Left ventricle myocardium inferior (tissue), 1 donor: Measurements from ENCODE around the gene C11orf21. TPM values are rescaled to one million over a fixed set of nuclear protein-coding genes. Genes with fewer than 3 reads are reported as not detected.

Source experiments
- DNase-seq: peaks from one replicate; pipeline ENCODE4 v3.0.0-alpha.2; 2020
- H3K27ac ChIP-seq: fragments of 200-600 bp; replicated peaks from 2 replicates; pipeline ENCODE4 v1.8.0; 2021
- H3K27me3 ChIP-seq: fragments of 200-600 bp; 2 replicates; pipeline ENCODE4 v1.8.0; 2021; ENCODE audit warnings: low read depth
- H3K36me3 ChIP-seq: fragments of 200-600 bp; 2 replicates; pipeline ENCODE4 v1.8.0; 2021
- H3K4me1 ChIP-seq: fragments of 200-600 bp; 2 replicates; pipeline ENCODE4 v1.8.0; 2021
- H3K4me3 ChIP-seq: fragments of 200-600 bp; 2 replicates; pipeline ENCODE4 v1.8.0; 2021; ENCODE audit warnings: mild to moderate bottlenecking, moderate library complexity
- H3K9me3 ChIP-seq: fragments of 200-600 bp; replicated peaks from 2 replicates; pipeline ENCODE4 v1.8.0; 2021
- intact Hi-C: fragments of 100-400 bp; cut with micrococcal nuclease; formaldehyde crosslinking; loops from one replicate; pipeline ENCODE4 v1.11.0; 2022
- total RNA-seq: library from RNA; stranded (reverse); fragmentation: NEBNext Ultra II Directional; extraction: Animal tissue kit (Norgen Biotek cat#: 25700); gene quantifications from one replicate; pipeline ENCODE4 v1.2.1, GENCODE V29; 2021
- TF ChIP-seq, protein P1 (sequence below): fragments of 200-600 bp; IDR thresholded peaks from 2 replicates; pipeline ENCODE4 v1.8.0; 2021; ENCODE audit warnings: antibody characterized with exemption, mild to moderate bottlenecking, borderline replicate concordance
- donor health status: DM: no; HTN: yes; CAD: no; lungs with severe emphysema.

C11orf21 gene
- total RNA-seq, 1 donor from 2014 or later: 36.0 TPM

GRCh38 chr11:2300290-2300935, 1.3 kb downstream of the C11orf21 start:
- no peaks in the 10 kb centered on the region for H3K36me3 ChIP-seq
- H3K27me3 ChIP-seq: no peaks in the 10 kb centered on the region
- peak overlapping the region; percentile 67 for H3K4me3 ChIP-seq
- intact Hi-C loops: no loop called here
- peaks cover 40% of the 10 kb centered on the region for H3K4me1 ChIP-seq
- no peaks in the 10 kb centered on the region for H3K9me3 ChIP-seq
- peak overlapping the region; percentile 96 for H3K27ac ChIP-seq
- TF ChIP-seq, protein P1, sequence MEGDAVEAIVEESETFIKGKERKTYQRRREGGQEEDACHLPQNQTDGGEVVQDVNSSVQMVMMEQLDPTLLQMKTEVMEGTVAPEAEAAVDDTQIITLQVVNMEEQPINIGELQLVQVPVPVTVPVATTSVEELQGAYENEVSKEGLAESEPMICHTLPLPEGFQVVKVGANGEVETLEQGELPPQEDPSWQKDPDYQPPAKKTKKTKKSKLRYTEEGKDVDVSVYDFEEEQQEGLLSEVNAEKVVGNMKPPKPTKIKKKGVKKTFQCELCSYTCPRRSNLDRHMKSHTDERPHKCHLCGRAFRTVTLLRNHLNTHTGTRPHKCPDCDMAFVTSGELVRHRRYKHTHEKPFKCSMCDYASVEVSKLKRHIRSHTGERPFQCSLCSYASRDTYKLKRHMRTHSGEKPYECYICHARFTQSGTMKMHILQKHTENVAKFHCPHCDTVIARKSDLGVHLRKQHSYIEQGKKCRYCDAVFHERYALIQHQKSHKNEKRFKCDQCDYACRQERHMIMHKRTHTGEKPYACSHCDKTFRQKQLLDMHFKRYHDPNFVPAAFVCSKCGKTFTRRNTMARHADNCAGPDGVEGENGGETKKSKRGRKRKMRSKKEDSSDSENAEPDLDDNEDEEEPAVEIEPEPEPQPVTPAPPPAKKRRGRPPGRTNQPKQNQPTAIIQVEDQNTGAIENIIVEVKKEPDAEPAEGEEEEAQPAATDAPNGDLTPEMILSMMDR: no peak
- peak; percentile 24 for DNase-seq

GRCh38 chr11:2299773-2300172, 1.9 kb downstream of the C11orf21 start:
- Histone ChIP-seq H3K27ac (no peak overlapping the region), H3K4me3 (peak overlapping the region; percentile 34), H3K36me3 (no peaks in the 10 kb centered on the region), H3K27me3 (no peaks in the 10 kb centered on the region), H3K4me1 (peaks cover 36% of the 10 kb centered on the region), H3K9me3 (no peaks in the 10 kb centered on the region)
- TF ChIP-seq, protein P1: no peak
- intact Hi-C loops: loop anchor here (10.0 kb wide), 1 partner anchor 105 kb away; no protein-coding TSS in a partner anchor
- DNase-seq: no peak

DNA sequence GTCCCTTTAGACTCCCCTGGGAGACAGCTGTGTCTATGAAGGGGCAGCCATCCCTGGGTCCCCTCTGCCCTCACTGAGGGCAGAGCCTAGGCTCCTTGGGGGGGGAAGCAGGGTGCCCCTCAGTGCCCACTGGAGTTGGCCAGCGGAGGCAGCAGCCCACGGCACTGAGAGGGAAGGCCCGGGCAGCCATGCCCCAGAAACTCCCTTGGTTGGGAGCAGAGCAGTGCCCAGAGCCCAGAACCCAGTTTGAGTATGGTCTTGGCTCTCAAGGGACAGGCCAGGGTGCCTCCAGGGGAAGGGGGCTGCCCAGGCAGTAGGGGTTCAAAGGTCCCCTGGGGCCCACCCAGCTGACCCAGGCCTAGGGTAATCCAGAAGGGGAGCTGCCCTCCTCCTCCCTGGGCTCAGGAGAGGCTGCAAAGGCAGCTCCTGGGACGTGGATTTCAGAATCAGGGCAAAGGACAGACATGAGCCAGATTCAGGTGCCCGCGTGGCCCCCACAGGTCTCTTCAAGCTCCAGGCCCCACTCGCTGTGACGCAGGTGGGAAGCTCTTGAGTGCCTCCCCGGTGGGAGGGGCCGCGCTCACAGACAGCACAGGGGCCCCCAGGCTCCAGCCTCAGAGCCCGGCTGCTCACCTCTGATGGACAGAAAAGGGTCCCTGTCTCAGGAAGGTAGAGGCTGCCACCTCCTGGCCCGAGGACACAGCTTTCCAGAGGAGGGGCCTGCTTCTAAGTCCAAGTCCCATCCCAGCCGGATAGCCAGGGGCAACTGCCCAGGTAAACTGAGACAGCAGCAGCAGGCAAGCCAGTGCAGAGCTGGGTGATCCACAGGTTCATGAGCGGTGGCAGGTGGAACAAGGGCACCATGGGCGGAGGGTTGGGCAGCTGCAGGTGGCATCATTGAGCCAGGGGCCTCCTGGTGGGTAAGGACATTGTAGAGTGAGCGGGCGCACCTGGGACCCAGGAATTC, 2.6 kb downstream of the C11orf21 start:
- peaks cover 36% of the 10 kb centered on the region for H3K4me1 ChIP-seq
- H3K4me3 ChIP-seq: peak overlapping the region; percentile 34
- no peaks in the 10 kb centered on the region for H3K36me3 ChIP-seq
- intact Hi-C loops: loop anchor here (10.0 kb wide), 1 partner anchor 104 kb away; no protein-coding TSS in a partner anchor
- no peak for DNase-seq
- H3K27me3 ChIP-seq: no peaks in the 10 kb centered on the region
- no peaks in the 10 kb centered on the region for H3K9me3 ChIP-seq
- peak overlapping the region; percentile 30 for H3K27ac ChIP-seq
- TF ChIP-seq, protein P1: peak; percentile 41

DNA sequence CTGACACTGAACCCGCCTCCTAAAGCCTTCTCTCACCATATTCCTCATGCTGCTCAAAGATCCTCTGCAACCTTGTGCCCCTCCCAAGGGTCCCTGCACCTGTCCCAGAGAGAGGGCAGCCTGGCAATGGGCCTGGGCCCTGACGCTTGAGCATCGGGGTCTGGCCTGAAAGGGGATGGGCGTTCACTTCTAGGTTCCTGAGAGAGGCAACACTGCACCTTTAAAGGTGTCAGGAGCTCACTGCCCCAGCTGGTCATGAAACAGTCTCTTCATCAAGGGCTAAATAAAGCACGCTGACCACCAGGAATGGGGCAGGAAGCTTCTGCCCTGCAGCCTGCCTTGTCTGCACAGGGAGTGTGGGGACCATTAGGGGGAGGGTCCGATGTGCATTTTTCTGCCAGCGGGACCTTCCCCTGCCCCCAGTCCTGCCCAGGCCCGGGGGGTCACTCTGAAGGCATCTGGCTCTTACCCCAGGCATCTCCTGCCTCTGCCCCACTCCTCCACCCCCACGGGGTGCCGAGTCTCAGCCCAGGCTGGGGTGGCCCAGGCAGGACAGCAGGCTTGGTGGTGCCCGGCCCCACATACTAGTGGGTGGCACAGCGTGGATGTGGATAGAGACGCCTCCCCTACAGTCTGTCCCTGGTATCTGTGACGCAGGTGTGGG, 3.5 kb downstream of the C11orf21 start:
- DNase-seq: no peak
- Histone ChIP-seq H3K4me1 (peaks cover 39% of the 10 kb centered on the region), H3K36me3 (no peaks in the 10 kb centered on the region), H3K9me3 (no peaks in the 10 kb centered on the region), H3K27me3 (no peaks in the 10 kb centered on the region), H3K4me3 (no peak overlapping the region), H3K27ac (peak overlapping the region; percentile 30)
- TF ChIP-seq, protein P1: no peak
- intact Hi-C loops: loop anchor here (10.0 kb wide), 1 partner anchor 103 kb away; no protein-coding TSS in a partner anchor

- Histone ChIP-seq H3K27me3 (no peaks in the 10 kb centered on the region), H3K27ac (no peak overlapping the region), H3K36me3 (no peaks in the 10 kb centered on the region), H3K4me1 (peaks cover 39% of the 10 kb centered on the region), H3K4me3 (no peak overlapping the region), H3K9me3 (no peaks in the 10 kb centered on the region)
- no peak for DNase-seq
- intact Hi-C loops: loop anchor here (10.0 kb wide), 1 partner anchor 103 kb away; no protein-coding TSS in a partner anchor
- TF ChIP-seq, protein P1: no peak
These were observed 4.1 kb downstream of the C11orf21 start for GRCh38 chr11:2297623-2298030.
